Measurements from ENCODE around the gene FAM241A. TPM values are rescaled to one million over a fixed set of nuclear protein-coding genes. Genes with fewer than 3 reads are reported as not detected.
A peak's percentile ranks its signal among the peaks of the same experiment; 100 is the strongest.

The FAM241A gene
- total RNA-seq, 6 experiments from 2014 or later = 0.99 to 3.5 (median 2.1) TPM

- no peak for TF ChIP-seq POLR2A (IDR thresholded peaks at IDR 0.05)
- TF ChIP-seq CTCF (IDR thresholded peaks at IDR 0.05) = no peak
- no peak overlapping the region for H3K27ac ChIP-seq
- intact Hi-C loops (cut with DNase I) = no loop called here
- no peak overlapping the region for H3K4me3 ChIP-seq
- H3K36me3 ChIP-seq = peaks cover 0 to 2% (median 0%) of the 10 kb centered on the region in 4 donors
- DNase-seq (no peak), ATAC-seq (peak; percentile 35 to 67 (median 36))
- no peaks in the 10 kb centered on the region for H3K9me3 ChIP-seq
- peaks cover 0 to 9% (median 1%) of the 10 kb centered on the region in 4 donors for H3K4me1 ChIP-seq
- 53% methylated on average over 8 of the region's 8 CpGs for WGBS (ENCODE audit: insufficient coverage, low coverage, low lambda C conversion rate, missing lambda C conversion rate)
- H3K27me3 ChIP-seq = no peaks in the 10 kb centered on the region
Measured at GRCh38 chr4:112185740-112186670, 40.8 kb downstream of the FAM241A start.

GRCh38 chr4:112189754-112190153 lies 44.5 kb downstream of the FAM241A start:
- no peak for DNase-seq
- peaks cover 0 to 2% (median 0%) of the 10 kb centered on the region in 4 donors for H3K36me3 ChIP-seq
- H3K4me3 ChIP-seq = no peak overlapping the region
- H3K27me3 ChIP-seq = no peaks in the 10 kb centered on the region
- H3K9me3 ChIP-seq = no peaks in the 10 kb centered on the region
- ATAC-seq = peak in 1 of 4 donors; percentile 22
- intact Hi-C loops (cut with DNase I) = no loop called here
- no peak overlapping the region for H3K27ac ChIP-seq
- no peaks in the 10 kb centered on the region for H3K4me1 ChIP-seq
- TF ChIP-seq POLR2A (IDR thresholded peaks at IDR 0.05) (no peak), CTCF (IDR thresholded peaks at IDR 0.05) (peak; percentile 16 to 27 (median 20))
- WGBS (ENCODE audit: insufficient coverage, low coverage, low lambda C conversion rate, missing lambda C conversion rate) = 55% methylated on average over 2 of the region's 2 CpGs

GRCh38 chr4:112190684-112191083 lies 45.4 kb downstream of the FAM241A start:
- Histone ChIP-seq H3K4me1 (no peaks in the 10 kb centered on the region), H3K4me3 (no peak overlapping the region), H3K36me3 (peaks cover 0 to 2% (median 0%) of the 10 kb centered on the region in 4 donors), H3K9me3 (no peaks in the 10 kb centered on the region), H3K27ac (no peak overlapping the region), H3K27me3 (no peaks in the 10 kb centered on the region)
- 88% methylated on average over 7 of the region's 8 CpGs for WGBS (ENCODE audit: insufficient coverage, low coverage, low lambda C conversion rate, missing lambda C conversion rate)
- DNase-seq = no peak
- TF ChIP-seq CTCF (IDR thresholded peaks at IDR 0.05) (no peak), POLR2A (IDR thresholded peaks at IDR 0.05) (no peak)
- intact Hi-C loops (cut with DNase I) = no loop called here
- no peak for ATAC-seq

GRCh38 chr4:112196461-112196860 lies 51.2 kb downstream of the FAM241A start:
- ATAC-seq = no peak
- WGBS (ENCODE audit: insufficient coverage, low coverage, low lambda C conversion rate, missing lambda C conversion rate) = 83% methylated on average over 1 of the region's 1 CpG
- no peaks in the 10 kb centered on the region for H3K4me1 ChIP-seq
- no peaks in the 10 kb centered on the region for H3K36me3 ChIP-seq
- no peak for DNase-seq
- H3K9me3 ChIP-seq = no peaks in the 10 kb centered on the region
- intact Hi-C loops (cut with DNase I) = no loop called here
- H3K27ac ChIP-seq = no peak overlapping the region
- H3K27me3 ChIP-seq = no peaks in the 10 kb centered on the region
- no peak overlapping the region for H3K4me3 ChIP-seq
- TF ChIP-seq CTCF (IDR thresholded peaks at IDR 0.05) = no peak
- no peak for TF ChIP-seq POLR2A (IDR thresholded peaks at IDR 0.05)

Data from right lobe of liver (tissue), 6 donors.